ENCODE data around the gene SULT1C2.

DNA sequence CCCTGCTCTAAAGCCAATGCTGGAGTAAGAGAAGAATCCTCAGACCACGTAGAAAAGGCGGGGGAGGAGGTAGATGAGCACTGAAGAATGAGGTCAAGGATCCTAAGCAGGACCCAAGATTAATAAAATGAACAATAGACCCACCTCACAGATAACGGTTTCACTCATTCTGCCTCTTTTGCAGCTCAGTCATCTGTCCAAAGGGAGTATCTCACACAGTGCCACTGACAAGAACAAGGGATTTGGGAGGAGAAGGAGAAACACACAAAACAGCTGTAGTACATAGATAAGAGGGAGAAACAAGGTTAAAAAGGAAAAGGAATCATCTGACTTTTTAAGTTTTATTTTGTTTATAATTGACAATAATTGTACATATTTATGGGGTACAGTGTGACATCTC lies 58.1 kb downstream of the SULT1C2 start:
- TF ChIP-seq, protein P1, sequence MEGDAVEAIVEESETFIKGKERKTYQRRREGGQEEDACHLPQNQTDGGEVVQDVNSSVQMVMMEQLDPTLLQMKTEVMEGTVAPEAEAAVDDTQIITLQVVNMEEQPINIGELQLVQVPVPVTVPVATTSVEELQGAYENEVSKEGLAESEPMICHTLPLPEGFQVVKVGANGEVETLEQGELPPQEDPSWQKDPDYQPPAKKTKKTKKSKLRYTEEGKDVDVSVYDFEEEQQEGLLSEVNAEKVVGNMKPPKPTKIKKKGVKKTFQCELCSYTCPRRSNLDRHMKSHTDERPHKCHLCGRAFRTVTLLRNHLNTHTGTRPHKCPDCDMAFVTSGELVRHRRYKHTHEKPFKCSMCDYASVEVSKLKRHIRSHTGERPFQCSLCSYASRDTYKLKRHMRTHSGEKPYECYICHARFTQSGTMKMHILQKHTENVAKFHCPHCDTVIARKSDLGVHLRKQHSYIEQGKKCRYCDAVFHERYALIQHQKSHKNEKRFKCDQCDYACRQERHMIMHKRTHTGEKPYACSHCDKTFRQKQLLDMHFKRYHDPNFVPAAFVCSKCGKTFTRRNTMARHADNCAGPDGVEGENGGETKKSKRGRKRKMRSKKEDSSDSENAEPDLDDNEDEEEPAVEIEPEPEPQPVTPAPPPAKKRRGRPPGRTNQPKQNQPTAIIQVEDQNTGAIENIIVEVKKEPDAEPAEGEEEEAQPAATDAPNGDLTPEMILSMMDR (IDR thresholded peaks at IDR 0.05; ENCODE audit: low read depth, low read length, missing input control) = no peak
- TF ChIP-seq YY1 (IDR thresholded peaks at IDR 0.05) = no peak
- TF ChIP-seq JUND (IDR thresholded peaks at IDR 0.05) = no peak
- TF ChIP-seq, protein P2, sequence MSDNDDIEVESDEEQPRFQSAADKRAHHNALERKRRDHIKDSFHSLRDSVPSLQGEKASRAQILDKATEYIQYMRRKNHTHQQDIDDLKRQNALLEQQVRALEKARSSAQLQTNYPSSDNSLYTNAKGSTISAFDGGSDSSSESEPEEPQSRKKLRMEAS (IDR thresholded peaks at IDR 0.05) = no peak
- no peak for TF ChIP-seq SP1 (IDR thresholded peaks at IDR 0.05)
- TF ChIP-seq RAD21 (IDR thresholded peaks at IDR 0.05) = no peak
